SH-SY5Y (cell line): ENCODE measurements around the gene GLIPR1L1.

Experiments
- GATA2 ChIP-seq: IDR thresholded peaks from 2 replicates; pipeline ENCODE4 v1.6.1; 2011; ENCODE audit warnings: mild to moderate bottlenecking, low read depth, low read length
- GATA3 ChIP-seq: IDR thresholded peaks from 2 replicates; pipeline ENCODE4 v1.6.1; 2011; ENCODE audit warnings: low read depth, mild to moderate bottlenecking, low read length, moderate library complexity

- peak; percentile 16; the same call in 1 of the 2 replicates for TF ChIP-seq GATA2
- TF ChIP-seq GATA3: no peak
Measured at GRCh38 chr12:75329918-75330826, 4.3 kb upstream of the GLIPR1L1 start, which contains the start of gene CAPS2.
